Cardiac fibroblast (primary cell): ENCODE results near the gene XYLB.
A peak's percentile ranks its signal among the peaks of the same experiment; 100 is the strongest.
"Not testable (repeated sequence)": the region's sequence is repeated elsewhere in the genome, so short reads cannot be mapped to it uniquely, and the experiment has no call there.

ENCODE experiments used
- DNase-seq, 2 donors: peaks; one replicate each; pipeline versions ENCODE4 v3.0.0 to v3.0.0-alpha.2; 2010; ENCODE audit warnings: low read depth in 2 of 2
- H3K4me3 ChIP-seq, 2 donors: replicated peaks in 1 of 2; 1 replicate in 1 of 2; 2 replicates in 1 of 2; pipeline ENCODE4 v1.5.1; 2011; ENCODE audit warnings: low read depth in 2 of 2, low read length in 2 of 2, mild to moderate bottlenecking in 2 of 2, moderate library complexity in 1 of 2
- TF ChIP-seq, protein P1 (sequence below): IDR thresholded peaks from one replicate; pipeline ENCODE4 v1.5.1; 2011; ENCODE audit warnings: low read depth, mild to moderate bottlenecking, low read length, inconsistent platforms

The XYLB gene

DNA sequence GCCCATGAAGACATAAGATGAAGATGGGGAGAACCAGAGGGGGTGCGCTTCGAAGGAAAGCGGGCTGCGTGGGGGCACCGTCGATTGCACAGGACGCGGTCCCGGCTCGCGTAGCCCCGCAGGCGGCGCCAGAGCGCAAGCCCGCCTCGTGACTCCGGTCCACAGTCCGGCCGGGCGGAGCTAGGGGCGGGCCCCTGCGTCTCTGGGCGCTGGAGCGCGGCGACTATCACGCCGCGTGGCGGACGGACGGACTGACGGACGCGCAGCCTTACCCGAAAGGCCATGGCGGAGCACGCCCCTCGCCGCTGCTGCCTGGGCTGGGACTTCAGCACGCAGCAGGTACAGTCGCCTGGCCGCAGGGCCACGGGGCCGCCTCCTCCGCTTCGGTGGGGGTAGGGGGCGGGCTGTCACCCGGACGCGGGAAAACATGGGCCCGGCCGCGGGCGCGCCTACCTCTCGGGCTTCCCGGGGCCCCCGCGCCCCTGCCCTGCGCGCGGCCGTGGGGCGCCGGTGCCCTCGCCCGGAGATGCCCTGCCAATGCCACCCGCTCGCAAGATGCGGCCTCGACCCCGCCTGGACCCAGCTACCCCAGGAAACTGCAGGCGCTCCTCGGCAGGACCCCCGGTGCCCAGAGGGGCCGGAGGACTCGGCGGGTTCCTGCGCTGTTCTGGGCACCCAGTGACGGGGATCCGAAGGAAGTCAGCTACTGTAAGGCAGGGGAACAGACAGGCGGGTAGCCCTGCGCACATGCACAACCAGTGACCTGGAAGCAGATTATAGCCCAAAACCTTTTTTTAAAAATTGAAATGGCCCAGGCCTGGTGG lies at the start of gene XYLB:
XYLB (plus strand) TSS at position 199 of the 824 bp plus-strand sequence; CDS start at position 283, 84 bp downstream.
- DNase-seq: peak; percentile 79 to 87
- TF ChIP-seq, protein P1, sequence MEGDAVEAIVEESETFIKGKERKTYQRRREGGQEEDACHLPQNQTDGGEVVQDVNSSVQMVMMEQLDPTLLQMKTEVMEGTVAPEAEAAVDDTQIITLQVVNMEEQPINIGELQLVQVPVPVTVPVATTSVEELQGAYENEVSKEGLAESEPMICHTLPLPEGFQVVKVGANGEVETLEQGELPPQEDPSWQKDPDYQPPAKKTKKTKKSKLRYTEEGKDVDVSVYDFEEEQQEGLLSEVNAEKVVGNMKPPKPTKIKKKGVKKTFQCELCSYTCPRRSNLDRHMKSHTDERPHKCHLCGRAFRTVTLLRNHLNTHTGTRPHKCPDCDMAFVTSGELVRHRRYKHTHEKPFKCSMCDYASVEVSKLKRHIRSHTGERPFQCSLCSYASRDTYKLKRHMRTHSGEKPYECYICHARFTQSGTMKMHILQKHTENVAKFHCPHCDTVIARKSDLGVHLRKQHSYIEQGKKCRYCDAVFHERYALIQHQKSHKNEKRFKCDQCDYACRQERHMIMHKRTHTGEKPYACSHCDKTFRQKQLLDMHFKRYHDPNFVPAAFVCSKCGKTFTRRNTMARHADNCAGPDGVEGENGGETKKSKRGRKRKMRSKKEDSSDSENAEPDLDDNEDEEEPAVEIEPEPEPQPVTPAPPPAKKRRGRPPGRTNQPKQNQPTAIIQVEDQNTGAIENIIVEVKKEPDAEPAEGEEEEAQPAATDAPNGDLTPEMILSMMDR: peak; percentile 57
- H3K4me3 ChIP-seq: peak within 1 kb of the TSS; percentile 61 to 86

DNA sequence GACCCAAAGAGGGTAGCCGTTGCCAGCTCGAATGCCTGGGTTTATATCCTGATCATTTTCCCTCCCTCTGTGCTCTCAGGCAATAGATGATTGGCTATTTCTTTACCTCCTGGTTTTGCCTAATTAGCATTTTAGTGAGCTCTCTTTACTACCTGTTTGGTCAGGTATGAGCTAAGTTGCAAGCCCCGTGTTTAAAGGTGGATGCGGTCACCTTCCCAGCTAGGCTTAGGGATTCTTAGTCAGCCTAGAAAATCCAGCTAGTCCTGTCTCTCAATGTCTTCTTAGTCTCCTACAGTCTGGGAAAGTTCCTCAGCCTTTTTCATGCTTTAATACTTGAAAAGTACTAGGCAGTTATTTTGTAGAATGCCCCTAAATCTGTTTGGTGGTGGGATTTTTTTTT lies 49.5 kb upstream of the XYLB start:
- DNase-seq, H3K4me3 ChIP-seq: not testable (repeated sequence)

DNA sequence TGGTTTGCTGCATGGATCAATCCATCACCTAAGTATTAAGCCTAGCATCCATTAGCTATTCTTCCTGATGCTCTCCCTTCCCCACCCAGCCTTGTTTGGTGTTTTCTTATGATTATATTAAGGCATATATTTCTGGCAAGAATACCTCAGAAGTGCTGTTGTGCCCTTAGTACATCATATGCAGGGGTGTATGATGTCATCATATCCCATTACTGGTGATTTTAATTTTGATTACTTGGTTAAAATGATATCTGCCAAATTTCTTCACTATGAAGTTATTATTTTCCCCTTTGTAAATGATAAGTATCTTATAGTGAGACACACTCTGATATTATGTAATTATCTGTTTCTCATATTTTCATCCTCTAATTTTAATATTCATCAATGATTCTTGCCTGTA lies 49.0 kb upstream of the XYLB start:
- DNase-seq: no peak
- no peak overlapping the region for H3K4me3 ChIP-seq
- TF ChIP-seq, protein P1: no peak

DNA sequence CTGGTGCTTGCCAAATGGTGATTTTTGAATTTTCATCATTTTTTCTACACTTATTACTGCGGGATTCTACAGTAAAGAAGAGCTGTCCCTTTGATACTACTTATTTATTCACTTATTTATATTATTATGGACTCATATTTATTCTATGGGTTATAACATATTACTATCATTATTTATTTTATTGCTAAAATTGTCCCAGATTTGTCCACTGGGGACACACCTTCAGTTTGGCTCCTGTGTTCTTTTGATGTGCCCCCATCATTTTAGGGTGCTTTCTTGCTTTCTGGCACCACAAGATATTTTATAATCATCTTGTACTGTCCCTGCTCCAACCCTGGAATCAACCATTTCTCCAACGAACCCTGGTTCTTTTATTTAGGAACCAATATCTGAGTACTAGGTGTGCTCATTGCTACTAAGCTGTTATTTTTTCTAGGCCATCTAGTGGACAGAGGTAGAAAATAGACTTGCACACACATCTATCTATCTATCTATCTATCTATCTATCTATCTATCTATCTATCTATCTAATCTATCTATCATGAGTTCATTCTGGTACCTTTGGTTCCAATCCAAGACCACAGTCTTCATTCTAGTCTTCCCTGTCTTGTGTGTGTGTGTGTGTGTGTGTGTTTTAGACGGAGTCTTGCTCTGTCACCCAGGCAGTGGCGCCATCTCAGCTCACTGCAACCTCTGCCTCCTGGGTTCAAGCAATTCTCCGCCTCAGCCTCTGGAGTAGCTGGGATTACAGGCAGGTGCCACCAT lies 48.5 kb upstream of the XYLB start:
- H3K4me3 ChIP-seq: no peak overlapping the region
- TF ChIP-seq, protein P1: peak; percentile 46
- peak in 1 of 2 donors; percentile 46 for DNase-seq

DNA sequence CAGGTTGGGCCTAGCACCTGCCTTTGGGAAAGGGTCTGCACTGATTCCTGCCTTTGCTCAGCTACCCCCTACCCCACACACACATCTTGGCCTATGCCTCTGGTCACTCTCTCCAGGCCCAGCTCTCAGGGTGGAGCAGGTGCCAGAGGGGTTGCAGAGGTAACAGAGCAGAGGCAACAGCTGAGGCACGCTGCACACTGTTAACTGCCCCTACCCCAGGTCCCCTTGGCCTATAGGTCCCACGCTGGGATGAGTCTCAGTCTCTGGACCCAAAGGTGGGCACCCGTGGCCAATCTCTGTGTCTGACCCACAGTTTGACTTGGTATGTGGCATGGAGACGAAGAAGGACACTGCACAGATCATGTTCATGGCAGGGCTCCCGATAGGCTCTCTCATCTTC lies 39.6 kb upstream of the XYLB start:
- DNase-seq: no peak
- TF ChIP-seq, protein P1: no peak
- no peak overlapping the region for H3K4me3 ChIP-seq

DNA sequence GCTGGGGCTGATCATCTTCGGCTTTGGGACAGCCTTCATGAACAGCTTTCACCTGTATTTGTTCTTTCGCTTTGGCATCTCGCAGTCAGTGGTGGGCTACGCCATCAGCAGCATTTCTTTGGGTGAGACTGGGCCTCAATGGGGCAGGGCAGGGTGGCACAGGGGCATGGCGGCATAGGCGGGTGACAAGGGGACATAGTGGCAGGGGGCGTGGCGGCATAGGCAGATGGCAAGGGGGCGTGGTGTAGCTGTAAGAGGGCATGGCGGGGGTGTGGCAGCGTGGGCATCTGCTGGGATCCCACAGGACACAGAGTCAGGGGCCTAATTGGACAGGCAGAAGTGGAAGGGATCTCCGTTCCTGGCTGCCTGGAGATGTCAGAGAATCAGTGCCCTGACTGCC lies 39.0 kb upstream of the XYLB start:
- TF ChIP-seq, protein P1: no peak
- no peak for DNase-seq
- H3K4me3 ChIP-seq: no peak overlapping the region

DNA sequence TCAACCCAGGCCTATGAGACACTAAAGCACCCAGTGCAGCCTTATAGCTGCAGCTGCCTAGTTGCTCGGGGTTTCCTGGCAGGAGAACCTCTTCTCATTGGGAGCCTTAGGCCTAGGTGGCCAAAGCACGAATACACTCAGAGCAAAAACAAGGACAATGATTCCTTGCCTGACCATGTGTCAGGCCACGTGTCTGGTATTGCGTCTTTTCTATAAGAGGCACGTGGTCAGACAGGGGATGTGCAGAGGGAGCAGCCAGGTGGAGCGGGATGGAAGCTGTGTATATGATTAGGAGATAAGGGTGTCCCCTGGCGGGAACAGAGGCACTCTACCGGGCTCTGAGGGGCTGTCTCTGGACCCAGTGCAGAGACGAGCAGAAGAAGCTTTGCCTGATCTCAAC lies 38.1 kb upstream of the XYLB start:
- DNase-seq: no peak
- no peak overlapping the region for H3K4me3 ChIP-seq
- TF ChIP-seq, protein P1: no peak
